DMS79 (cell line): ENCODE results near the gene AK1.

ENCODE experiments used
- DNase-seq: peaks from one replicate; lab custom pipeline; 2025; lab: John Stamatoyannopoulos, UW

Gene AK1

GRCh38 chr9:127909839-127910273 lies 32.4 kb upstream of the AK1 start:
- DNase-seq, result no peak

GRCh38 chr9:127908660-127908926 lies 31.1 kb upstream of the AK1 start:
- DNase-seq, result no peak

- no peak for DNase-seq
Measured at GRCh38 chr9:127907867-127908659, 30.6 kb upstream of the AK1 start.

GRCh38 chr9:127905788-127906191 lies 28.3 kb upstream of the AK1 start:
- no peak for DNase-seq

GRCh38 chr9:127905004-127905728 lies 27.7 kb upstream of the AK1 start:
- DNase-seq, result no peak

- peak; percentile 93 for DNase-seq
Measured at GRCh38 chr9:127904561-127905003, 27.1 kb upstream of the AK1 start.

GRCh38 chr9:127903557-127904475 lies 26.3 kb upstream of the AK1 start:
- no peak for DNase-seq

GRCh38 chr9:127899128-127899943 lies 21.9 kb upstream of the AK1 start, which contains the start of gene ST6GALNAC6:
TSS of gene ST6GALNAC6 (minus strand) at chr9:127899603. CDS start at chr9:127897981, 1,622 bp downstream.
- DNase-seq, result peak; percentile 20

- DNase-seq, result no peak
Measured at GRCh38 chr9:127898433-127899127, 21.1 kb upstream of the AK1 start.

- no peak for DNase-seq
Measured at GRCh38 chr9:127897193-127897692, 19.8 kb upstream of the AK1 start.

GRCh38 chr9:127896395-127897192 lies 19.1 kb upstream of the AK1 start:
- DNase-seq, result no peak

GRCh38 chr9:127895811-127896210 lies 18.3 kb upstream of the AK1 start:
- no peak for DNase-seq

GRCh38 chr9:127893392-127893791 lies 15.9 kb upstream of the AK1 start:
- no peak for DNase-seq

- no peak for DNase-seq
Measured at GRCh38 chr9:127892831-127893230, 15.4 kb upstream of the AK1 start.

GRCh38 chr9:127890053-127890452 lies 12.6 kb upstream of the AK1 start:
- no peak for DNase-seq

GRCh38 chr9:127887792-127888191 lies 10.3 kb upstream of the AK1 start:
- DNase-seq, result no peak

- no peak for DNase-seq
Measured at GRCh38 chr9:127886401-127886972, 9.0 kb upstream of the AK1 start.

- DNase-seq, result no peak
Measured at GRCh38 chr9:127885508-127886281, 8.2 kb upstream of the AK1 start.
